ENCODE measurements around the gene IFI27.
"Not testable (repeated sequence)": the region's sequence is repeated elsewhere in the genome, so short reads cannot be mapped to it uniquely, and the experiment has no call there.

The IFI27 gene

GRCh38 chr14:94110552-94111181 lies at the start of gene IFI27:
Gene IFI27 (plus strand): TSS chr14:94110736.
- no peak for FAIRE-seq
- no peak for DNase-seq (ENCODE audit: extremely low spot score, insufficient read length, low read depth)

- FAIRE-seq (no peak), DNase-seq (ENCODE audit: extremely low spot score, insufficient read length, low read depth) (no peak)
Observed at GRCh38 chr14:94062344-94062940, 48.1 kb upstream of the IFI27 start.

- no peak for DNase-seq (ENCODE audit: extremely low spot score, insufficient read length, low read depth)
- FAIRE-seq: no peak
Observed at GRCh38 chr14:94066089-94066676, 44.4 kb upstream of the IFI27 start.

- DNase-seq (ENCODE audit: extremely low spot score, insufficient read length, low read depth); FAIRE-seq: not testable (repeated sequence)
Observed at GRCh38 chr14:94072076-94072475, 38.5 kb upstream of the IFI27 start.

GRCh38 chr14:94074534-94074933 lies 36.0 kb upstream of the IFI27 start:
- DNase-seq (ENCODE audit: extremely low spot score, insufficient read length, low read depth) (no peak), FAIRE-seq (no peak)

- FAIRE-seq: no peak
Observed at GRCh38 chr14:94075008-94075407, 35.5 kb upstream of the IFI27 start.

GRCh38 chr14:94077111-94077821 lies 33.3 kb upstream of the IFI27 start:
- no peak for FAIRE-seq
- no peak for DNase-seq (ENCODE audit: extremely low spot score, insufficient read length, low read depth)

More at GRCh38 chr14:94075008-94075407, 35.5 kb upstream of the IFI27 start:
- no peak for DNase-seq (ENCODE audit: extremely low spot score, insufficient read length, low read depth)

- DNase-seq (ENCODE audit: extremely low spot score, insufficient read length, low read depth) (no peak), FAIRE-seq (no peak)
Observed at GRCh38 chr14:94077823-94078222, 32.7 kb upstream of the IFI27 start.

GRCh38 chr14:94079891-94080620 lies 30.5 kb upstream of the IFI27 start:
- FAIRE-seq (no peak), DNase-seq (ENCODE audit: extremely low spot score, insufficient read length, low read depth) (no peak)

GRCh38 chr14:94080621-94081385 lies 29.7 kb upstream of the IFI27 start, which contains the start of the genes DDX24 and IFI27L1:
Gene DDX24 (minus strand): TSS chr14:94081202. CDS start chr14:94079742, 1,460 bp downstream.
Gene IFI27L1 (plus strand): TSS chr14:94081310. CDS start chr14:94096938, 15,628 bp downstream.
- DNase-seq (ENCODE audit: extremely low spot score, insufficient read length, low read depth): peak; percentile 96
- peak; percentile 95 for FAIRE-seq

- no peak for DNase-seq (ENCODE audit: extremely low spot score, insufficient read length, low read depth)
- FAIRE-seq: no peak
Observed at GRCh38 chr14:94081386-94081820, 29.1 kb upstream of the IFI27 start.

GRCh38 chr14:94087891-94088290 lies 22.6 kb upstream of the IFI27 start:
- DNase-seq (ENCODE audit: extremely low spot score, insufficient read length, low read depth) (no peak), FAIRE-seq (no peak)

GRCh38 chr14:94088516-94088915 lies 22.0 kb upstream of the IFI27 start:
- DNase-seq (ENCODE audit: extremely low spot score, insufficient read length, low read depth) (no peak), FAIRE-seq (no peak)

GRCh38 chr14:94089479-94089878 lies 21.1 kb upstream of the IFI27 start:
- FAIRE-seq (no peak), DNase-seq (ENCODE audit: extremely low spot score, insufficient read length, low read depth) (no peak)

- FAIRE-seq (no peak), DNase-seq (ENCODE audit: extremely low spot score, insufficient read length, low read depth) (no peak)
Observed at GRCh38 chr14:94093418-94093817, 17.1 kb upstream of the IFI27 start.

- FAIRE-seq (no peak), DNase-seq (ENCODE audit: extremely low spot score, insufficient read length, low read depth) (no peak)
Observed at GRCh38 chr14:94097091-94097490, 13.4 kb upstream of the IFI27 start.

- no peak for DNase-seq (ENCODE audit: extremely low spot score, insufficient read length, low read depth)
- no peak for FAIRE-seq
Observed at GRCh38 chr14:94098326-94098992, 12.1 kb upstream of the IFI27 start.

- no peak for DNase-seq (ENCODE audit: extremely low spot score, insufficient read length, low read depth)
- no peak for FAIRE-seq
Observed at GRCh38 chr14:94099006-94099405, 11.5 kb upstream of the IFI27 start.

- DNase-seq (ENCODE audit: extremely low spot score, insufficient read length, low read depth): no peak
- FAIRE-seq: no peak
Observed at GRCh38 chr14:94100847-94101246, 9.7 kb upstream of the IFI27 start.

Data from GM18507 (cell line).